ENCODE data around the gene TMEM178A. TPM values are rescaled to one million over a fixed set of nuclear protein-coding genes. Genes with fewer than 3 reads are reported as not detected.

TMEM178A gene
- total and polyA plus RNA-seq, 2 of the 8 experiments (the other 6 are each of a cell fraction or from before 2014, with no cell fraction given), result 11.2 to 14.9 TPM

DNA sequence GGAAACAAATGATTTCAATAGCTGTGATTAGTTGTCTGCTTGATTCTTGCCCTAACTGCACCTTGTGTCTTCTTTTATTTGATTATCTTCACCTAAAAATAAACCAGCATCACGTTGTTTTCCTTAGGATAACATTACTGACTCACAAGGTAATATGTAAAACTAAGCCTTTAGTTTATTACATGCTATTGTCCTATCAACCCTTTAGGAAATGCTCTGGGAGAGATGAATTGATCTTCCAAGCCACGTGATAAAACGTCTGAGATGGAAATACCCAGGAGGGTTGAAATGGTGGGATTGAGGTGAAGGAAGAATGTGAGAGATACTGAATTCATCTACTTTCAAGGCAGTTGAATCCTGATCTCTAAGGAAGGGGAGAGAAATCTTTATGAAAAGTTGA lies 34.5 kb upstream of the TMEM178A start (continued):
- TF ChIP-seq, protein P1, sequence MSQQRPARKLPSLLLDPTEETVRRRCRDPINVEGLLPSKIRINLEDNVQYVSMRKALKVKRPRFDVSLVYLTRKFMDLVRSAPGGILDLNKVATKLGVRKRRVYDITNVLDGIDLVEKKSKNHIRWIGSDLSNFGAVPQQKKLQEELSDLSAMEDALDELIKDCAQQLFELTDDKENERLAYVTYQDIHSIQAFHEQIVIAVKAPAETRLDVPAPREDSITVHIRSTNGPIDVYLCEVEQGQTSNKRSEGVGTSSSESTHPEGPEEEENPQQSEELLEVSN (IDR thresholded peaks at IDR 0.05), result no peak
- TF ChIP-seq TEAD4 (IDR thresholded peaks at IDR 0.05; ENCODE audit: low read depth, low read length) (no peak), RAD21 (IDR thresholded peaks at IDR 0.05 in 1 of 2, conservative IDR thresholded peaks at IDR 0.05 in 1 of 2; ENCODE audit: low read depth in 2 of 2, low read length in 2 of 2) (no peak), SAP30 (IDR thresholded peaks at IDR 0.05; ENCODE audit: insufficient read depth, insufficient replicate concordance, low read length) (no peak), TAF7 (optimal IDR thresholded peaks at IDR 0.05; ENCODE audit: borderline replicate concordance, low read depth, low read length) (no peak)
- TF ChIP-seq, protein P2, sequence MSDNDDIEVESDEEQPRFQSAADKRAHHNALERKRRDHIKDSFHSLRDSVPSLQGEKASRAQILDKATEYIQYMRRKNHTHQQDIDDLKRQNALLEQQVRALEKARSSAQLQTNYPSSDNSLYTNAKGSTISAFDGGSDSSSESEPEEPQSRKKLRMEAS (IDR thresholded peaks at IDR 0.05), result no peak

Data from H1 (cell line).